Measurements from ENCODE around the gene LRRC51.

DNA sequence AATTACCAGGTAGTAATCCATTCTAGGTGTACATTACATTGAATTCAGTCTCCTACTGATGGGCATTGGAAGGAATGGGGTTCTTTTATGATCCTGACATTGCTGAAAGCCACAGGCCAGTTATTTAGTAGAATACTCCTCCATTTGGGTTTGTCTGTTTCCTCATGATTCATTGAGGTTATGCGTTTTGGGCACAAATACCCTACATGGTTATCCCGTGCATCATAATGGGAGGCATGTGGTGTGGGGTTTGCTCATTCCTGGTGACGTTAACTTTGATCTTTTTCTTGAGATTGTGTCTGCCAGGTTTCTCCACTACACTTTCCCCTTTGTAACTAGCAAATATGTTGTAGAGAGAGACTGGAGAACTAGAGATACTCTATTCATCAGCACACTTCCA is 60.4 kb downstream of the LRRC51 start:
- TF ChIP-seq, protein P1, sequence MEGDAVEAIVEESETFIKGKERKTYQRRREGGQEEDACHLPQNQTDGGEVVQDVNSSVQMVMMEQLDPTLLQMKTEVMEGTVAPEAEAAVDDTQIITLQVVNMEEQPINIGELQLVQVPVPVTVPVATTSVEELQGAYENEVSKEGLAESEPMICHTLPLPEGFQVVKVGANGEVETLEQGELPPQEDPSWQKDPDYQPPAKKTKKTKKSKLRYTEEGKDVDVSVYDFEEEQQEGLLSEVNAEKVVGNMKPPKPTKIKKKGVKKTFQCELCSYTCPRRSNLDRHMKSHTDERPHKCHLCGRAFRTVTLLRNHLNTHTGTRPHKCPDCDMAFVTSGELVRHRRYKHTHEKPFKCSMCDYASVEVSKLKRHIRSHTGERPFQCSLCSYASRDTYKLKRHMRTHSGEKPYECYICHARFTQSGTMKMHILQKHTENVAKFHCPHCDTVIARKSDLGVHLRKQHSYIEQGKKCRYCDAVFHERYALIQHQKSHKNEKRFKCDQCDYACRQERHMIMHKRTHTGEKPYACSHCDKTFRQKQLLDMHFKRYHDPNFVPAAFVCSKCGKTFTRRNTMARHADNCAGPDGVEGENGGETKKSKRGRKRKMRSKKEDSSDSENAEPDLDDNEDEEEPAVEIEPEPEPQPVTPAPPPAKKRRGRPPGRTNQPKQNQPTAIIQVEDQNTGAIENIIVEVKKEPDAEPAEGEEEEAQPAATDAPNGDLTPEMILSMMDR (IDR thresholded peaks at IDR 0.05) = no peak
- TF ChIP-seq EZH2 (IDR thresholded peaks at IDR 0.05; ENCODE audit: borderline replicate concordance, insufficient read depth, low read depth, low read length, poor library complexity, severe bottlenecking) = no peak
